GM12878 (cell line): ENCODE measurements around the gene PMEL. TPM values are rescaled to one million over a fixed set of nuclear protein-coding genes. Genes with fewer than 3 reads are reported as not detected.

Experiments used
- BACH1 ChIP-seq: fragments of 450-650 bp; IDR thresholded peaks from 2 replicates; pipeline ENCODE4 v1.6.1; 2017; ENCODE audit warnings: mild to moderate bottlenecking, borderline replicate concordance
- BHLHE40 ChIP-seq, 2 experiments: fragments of 450-650 bp in 1 of 2; IDR thresholded peaks; 2 replicates each; pipeline ENCODE4 v1.6.1; 2011 to 2017; ENCODE audit warnings: low read depth in 2 of 2, borderline replicate concordance in 1 of 2, improper control_type of control experiment in 1 of 2, low read length in 1 of 2, mild to moderate bottlenecking in 1 of 2
- CBFB ChIP-seq: IDR thresholded peaks from 2 replicates; pipeline ENCODE4 v1.6.1; 2016; ENCODE audit warnings: antibody characterized with exemption, low read depth
- CHD1 ChIP-seq: IDR thresholded peaks from 2 replicates; pipeline ENCODE4 v1.6.1; 2012; ENCODE audit warnings: low read depth, low read length, improper control_type of control experiment
- EZH2 ChIP-seq: IDR thresholded peaks from 2 replicates; pipeline ENCODE4 v1.6.1; 2012; ENCODE audit warnings: low read depth, mild to moderate bottlenecking, control low read depth, inconsistent platforms, low read length, borderline replicate concordance; ENCODE audit not compliant: control insufficient read depth
- GABPA ChIP-seq: IDR thresholded peaks from 2 replicates; pipeline ENCODE4 v1.6.1; 2014; ENCODE audit warnings: antibody characterized with exemption, low read depth, mild to moderate bottlenecking, inconsistent platforms
- KLF5 ChIP-seq: fragments of 450-650 bp; IDR thresholded peaks from 2 replicates; pipeline ENCODE4 v1.6.1; 2014; ENCODE audit warnings: mild to moderate bottlenecking; ENCODE audit not compliant: partially characterized antibody
- MYB ChIP-seq: fragments of 150-350 bp; IDR thresholded peaks from 2 replicates; pipeline ENCODE4 v1.6.1; 2014; ENCODE audit warnings: mild to moderate bottlenecking, low read depth, low read length, borderline replicate concordance
- MYC ChIP-seq: IDR thresholded peaks from 2 replicates; pipeline ENCODE4 v1.6.1; 2011; ENCODE audit warnings: mild to moderate bottlenecking, low read length, moderate library complexity, inconsistent platforms; ENCODE audit not compliant: insufficient read depth, insufficient replicate concordance, insufficient read length, severe bottlenecking
- NFXL1 ChIP-seq: fragments of 450-650 bp; IDR thresholded peaks from 2 replicates; pipeline ENCODE4 v1.6.1; 2017; ENCODE audit warnings: antibody characterized with exemption, mild to moderate bottlenecking, borderline replicate concordance
- NFYB ChIP-seq: IDR thresholded peaks from 2 replicates; pipeline ENCODE4 v1.6.1; 2011; ENCODE audit warnings: low read depth, mild to moderate bottlenecking, low read length, improper control_type of control experiment, moderate library complexity; ENCODE audit not compliant: insufficient read depth
- NR2C2 ChIP-seq: IDR thresholded peaks from 2 replicates; pipeline ENCODE4 v1.6.1; 2011; ENCODE audit warnings: borderline replicate concordance, low read depth; ENCODE audit not compliant: control insufficient read depth, insufficient read length
- NR2F1 ChIP-seq: fragments of 450-650 bp; conservative IDR thresholded peaks from 2 replicates; pipeline ENCODE4 v1.6.1; 2017; ENCODE audit warnings: mild to moderate bottlenecking
- PML ChIP-seq: IDR thresholded peaks from 2 replicates; pipeline ENCODE4 v1.6.1; 2012; ENCODE audit warnings: low read length, inconsistent platforms
- RB1 ChIP-seq: fragments of 450-650 bp; formaldehyde crosslinking; IDR thresholded peaks from 2 replicates; pipeline ENCODE4 v1.6.1; 2017; ENCODE audit warnings: mild to moderate bottlenecking, borderline replicate concordance
- SMAD1 ChIP-seq: fragments of 450-650 bp; IDR thresholded peaks from 2 replicates; pipeline ENCODE4 v1.6.1; 2018; ENCODE audit warnings: mild to moderate bottlenecking, low read depth; ENCODE audit not compliant: partially characterized antibody
- SPI1 ChIP-seq: IDR thresholded peaks from 2 replicates; pipeline ENCODE4 v1.6.1; 2011; ENCODE audit warnings: low read depth, mild to moderate bottlenecking, low read length, moderate library complexity, borderline replicate concordance; ENCODE audit not compliant: insufficient read depth
- SREBF2 ChIP-seq: IDR thresholded peaks from 2 replicates; pipeline ENCODE4 v1.6.1; 2012; ENCODE audit warnings: mild to moderate bottlenecking, low read length
- TAF1 ChIP-seq: IDR thresholded peaks from 2 replicates; pipeline ENCODE4 v1.6.1; 2011; ENCODE audit warnings: mild to moderate bottlenecking, low read depth, low read length, borderline replicate concordance
- TCF12 ChIP-seq: IDR thresholded peaks from 2 replicates; pipeline ENCODE4 v1.6.1; 2011; ENCODE audit warnings: low read depth, mild to moderate bottlenecking, low read length
- YBX1 ChIP-seq: fragments of 450-650 bp; IDR thresholded peaks from 2 replicates; pipeline ENCODE4 v1.6.1; 2016; ENCODE audit warnings: antibody characterized with exemption
- ZNF384 ChIP-seq: IDR thresholded peaks from 2 replicates; pipeline ENCODE4 v1.6.1; 2012; ENCODE audit warnings: low read depth, mild to moderate bottlenecking, low read length, improper control_type of control experiment, borderline replicate concordance
- polyA plus RNA-seq, 11 experiments: library from polyadenylated mRNA; depleted of rRNA in 4 of 11; unstranded in 6 of 11; stranded (reverse) in 5 of 11; fragments of >200 nt; fragmentation: Nextera tagmentation in 4 of 11; fragmentation: Illumina TruSeq in 1 of 11; extraction: Ambion mirVana in 4 of 11; extraction: Trizol in 1 of 11; gene quantifications; 1 replicate in 1 of 11; 2 replicates in 10 of 11; pipeline versions ENCODE4 v1.2.1 to v1.2.3, GENCODE V29; 2011 to 2016; ENCODE audit warnings: inconsistent platforms in 2 of 11, missing spikeins in 2 of 11, low read depth in 1 of 11
- total RNA-seq, 4 experiments: library from RNA; depleted of rRNA in 3 of 4; stranded (reverse); fragments of >200 nt in 3 of 4; fragmentation: Illumina TruSeq in 1 of 4; extraction: Trizol in 1 of 4; gene quantifications; 2 replicates each; pipeline versions ENCODE4 v1.2.1 to v1.2.3, GENCODE V29; 2013 to 2021
- TF ChIP-seq, protein P1 (sequence below): IDR thresholded peaks from 2 replicates; pipeline ENCODE4 v1.6.1; 2012; ENCODE audit warnings: low read depth, low read length, improper control_type of control experiment
- TF ChIP-seq, protein P2 (sequence below): IDR thresholded peaks from 2 replicates; pipeline ENCODE4 v1.6.1; 2011; ENCODE audit warnings: borderline replicate concordance, low read depth, mild to moderate bottlenecking, moderate library complexity, mixed read lengths, low read length; ENCODE audit not compliant: insufficient read depth; ENCODE audit errors: extremely low read length
- TF ChIP-seq, protein P3 (sequence below): IDR thresholded peaks from 2 replicates; pipeline ENCODE4 v1.6.1; 2012; ENCODE audit warnings: low read depth, low read length, improper control_type of control experiment
- TF ChIP-seq, protein P4 (sequence below): IDR thresholded peaks from 2 replicates; pipeline ENCODE4 v1.6.1; 2011; ENCODE audit warnings: low read depth, low read length, improper control_type of control experiment, borderline replicate concordance
- TF ChIP-seq, protein P5 (sequence below): fragments of 450-650 bp; IDR thresholded peaks from 2 replicates; pipeline ENCODE4 v1.6.1; 2017; ENCODE audit warnings: low read depth, mild to moderate bottlenecking, moderate library complexity

The PMEL gene
- total and polyA plus RNA-seq, 10 of the 15 experiments (the other 5 are each of a cell fraction or from before 2014, with no cell fraction given) = 0.32 to 1.6 (median 0.56) TPM

DNA sequence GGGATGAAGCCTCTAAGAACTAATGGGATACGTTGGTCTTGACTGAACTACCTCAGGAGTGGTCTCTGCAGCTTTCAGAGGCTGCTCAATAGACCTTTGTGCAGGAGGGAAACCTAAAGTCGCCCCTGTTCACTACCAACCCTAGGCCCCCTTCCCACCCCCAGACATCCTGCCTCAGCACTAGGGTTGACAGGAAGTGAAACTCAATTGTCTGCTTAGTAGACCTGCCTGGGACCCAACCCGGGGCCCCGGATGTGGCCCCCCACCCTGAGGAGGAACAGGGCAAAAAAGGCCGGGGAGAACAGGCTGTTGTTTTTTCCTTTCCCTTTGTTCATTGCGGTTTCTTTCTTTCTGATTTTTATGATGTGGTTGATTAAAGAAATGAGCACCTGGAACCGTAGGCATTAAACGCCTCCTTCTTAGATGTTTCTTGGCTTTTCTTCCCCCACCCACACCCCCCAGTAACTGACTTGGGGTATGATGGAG is 36.5 kb downstream of the PMEL start (continued):
- TF ChIP-seq NR2C2 = no peak
- TF ChIP-seq MYC = no peak
- TF ChIP-seq CHD1 = no peak
- TF ChIP-seq GABPA = peak; percentile 81
- TF ChIP-seq NFXL1 = no peak
- TF ChIP-seq KLF5 = no peak
- TF ChIP-seq NR2F1 = 0 out of 2 replicates have a peak, but pooled peaks have one; percentile 45
- TF ChIP-seq CBFB = no peak; the same call in 1 of the 2 replicates
- TF ChIP-seq, protein P1, sequence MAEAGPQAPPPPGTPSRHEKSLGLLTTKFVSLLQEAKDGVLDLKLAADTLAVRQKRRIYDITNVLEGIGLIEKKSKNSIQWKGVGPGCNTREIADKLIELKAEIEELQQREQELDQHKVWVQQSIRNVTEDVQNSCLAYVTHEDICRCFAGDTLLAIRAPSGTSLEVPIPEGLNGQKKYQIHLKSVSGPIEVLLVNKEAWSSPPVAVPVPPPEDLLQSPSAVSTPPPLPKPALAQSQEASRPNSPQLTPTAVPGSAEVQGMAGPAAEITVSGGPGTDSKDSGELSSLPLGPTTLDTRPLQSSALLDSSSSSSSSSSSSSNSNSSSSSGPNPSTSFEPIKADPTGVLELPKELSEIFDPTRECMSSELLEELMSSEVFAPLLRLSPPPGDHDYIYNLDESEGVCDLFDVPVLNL = no peak
- TF ChIP-seq MYB = no peak
- TF ChIP-seq NFYB = no peak
- TF ChIP-seq PML = peak; percentile 91
- TF ChIP-seq BACH1 = peak; percentile 39; the same call in 1 of the 2 replicates
- TF ChIP-seq, protein P2, sequence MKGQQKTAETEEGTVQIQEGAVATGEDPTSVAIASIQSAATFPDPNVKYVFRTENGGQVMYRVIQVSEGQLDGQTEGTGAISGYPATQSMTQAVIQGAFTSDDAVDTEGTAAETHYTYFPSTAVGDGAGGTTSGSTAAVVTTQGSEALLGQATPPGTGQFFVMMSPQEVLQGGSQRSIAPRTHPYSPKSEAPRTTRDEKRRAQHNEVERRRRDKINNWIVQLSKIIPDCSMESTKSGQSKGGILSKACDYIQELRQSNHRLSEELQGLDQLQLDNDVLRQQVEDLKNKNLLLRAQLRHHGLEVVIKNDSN = no peak
- TF ChIP-seq EZH2 = no peak
- TF ChIP-seq SREBF2 = no peak
- peak; percentile 6 to 9; a peak in 1 of 4 replicates for TF ChIP-seq BHLHE40 (IDR thresholded peaks at IDR 0.05; ENCODE audit: borderline replicate concordance in 1 of 2, low read depth in 2 of 2, low read length in 1 of 2)
- TF ChIP-seq, protein P3, sequence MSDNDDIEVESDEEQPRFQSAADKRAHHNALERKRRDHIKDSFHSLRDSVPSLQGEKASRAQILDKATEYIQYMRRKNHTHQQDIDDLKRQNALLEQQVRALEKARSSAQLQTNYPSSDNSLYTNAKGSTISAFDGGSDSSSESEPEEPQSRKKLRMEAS = no peak
- TF ChIP-seq ZNF384 = no peak; the same call in 1 of the 2 replicates
- TF ChIP-seq YBX1 = no peak
- TF ChIP-seq TCF12 = 0 out of 2 replicates have a peak, but pooled peaks have one; percentile 31
- TF ChIP-seq SPI1 = peak; percentile 98
- no peak for TF ChIP-seq RB1
- TF ChIP-seq, protein P4, sequence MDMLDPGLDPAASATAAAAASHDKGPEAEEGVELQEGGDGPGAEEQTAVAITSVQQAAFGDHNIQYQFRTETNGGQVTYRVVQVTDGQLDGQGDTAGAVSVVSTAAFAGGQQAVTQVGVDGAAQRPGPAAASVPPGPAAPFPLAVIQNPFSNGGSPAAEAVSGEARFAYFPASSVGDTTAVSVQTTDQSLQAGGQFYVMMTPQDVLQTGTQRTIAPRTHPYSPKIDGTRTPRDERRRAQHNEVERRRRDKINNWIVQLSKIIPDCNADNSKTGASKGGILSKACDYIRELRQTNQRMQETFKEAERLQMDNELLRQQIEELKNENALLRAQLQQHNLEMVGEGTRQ = no peak
- TF ChIP-seq TAF1 = peak; percentile 93
- TF ChIP-seq SMAD1 = no peak
- TF ChIP-seq, protein P5, sequence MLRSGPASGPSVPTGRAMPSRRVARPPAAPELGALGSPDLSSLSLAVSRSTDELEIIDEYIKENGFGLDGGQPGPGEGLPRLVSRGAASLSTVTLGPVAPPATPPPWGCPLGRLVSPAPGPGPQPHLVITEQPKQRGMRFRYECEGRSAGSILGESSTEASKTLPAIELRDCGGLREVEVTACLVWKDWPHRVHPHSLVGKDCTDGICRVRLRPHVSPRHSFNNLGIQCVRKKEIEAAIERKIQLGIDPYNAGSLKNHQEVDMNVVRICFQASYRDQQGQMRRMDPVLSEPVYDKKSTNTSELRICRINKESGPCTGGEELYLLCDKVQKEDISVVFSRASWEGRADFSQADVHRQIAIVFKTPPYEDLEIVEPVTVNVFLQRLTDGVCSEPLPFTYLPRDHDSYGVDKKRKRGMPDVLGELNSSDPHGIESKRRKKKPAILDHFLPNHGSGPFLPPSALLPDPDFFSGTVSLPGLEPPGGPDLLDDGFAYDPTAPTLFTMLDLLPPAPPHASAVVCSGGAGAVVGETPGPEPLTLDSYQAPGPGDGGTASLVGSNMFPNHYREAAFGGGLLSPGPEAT = peak; percentile 61; the same call in 1 of the 2 replicates
